B cell (primary cell): ENCODE results near the gene ELAVL4. TPM values are rescaled to one million over a fixed set of nuclear protein-coding genes. Genes with fewer than 3 reads are reported as not detected.

Experiments
- ATAC-seq: fragments of 200-7000 bp; cut with Tn5 transposase; one replicate; pipeline ENCODE4 v1.10.0; 2021; ENCODE audit warnings: low read depth, mild to moderate bottlenecking, moderate number of reproducible peaks, moderate library complexity
- CTCF ChIA-PET: fragments of 350-600 bp; sonication (Branson Sonifier 250); formaldehyde crosslinking; loops from one replicate; lab custom pipeline; 2021; ENCODE audit warnings: antibody characterized with exemption, inconsistent platforms; lab: Charles Lee
- POLR2A ChIA-PET: fragments of 350-600 bp; sonication (Branson Sonifier 250); formaldehyde crosslinking; loops from one replicate; lab custom pipeline; 2021; ENCODE audit warnings: antibody characterized with exemption; lab: Charles Lee
- DNase-seq: peaks from one replicate; pipeline ENCODE4 v3.0.0; 2013
- H2AFZ ChIP-seq: 2 replicates; pipeline ENCODE4 v1.6.1; 2012; ENCODE audit warnings: mild to moderate bottlenecking, low read depth, low read length; ENCODE audit not compliant: insufficient read depth, poor library complexity, severe bottlenecking
- H3K27ac ChIP-seq, 2 donors: 1 replicate in 1 of 2; 2 replicates in 1 of 2; pipeline ENCODE4 v1.5.1; 2012 to 2013; ENCODE audit warnings: low read length in 2 of 2, mild to moderate bottlenecking in 2 of 2, moderate library complexity in 1 of 2
- H3K27me3 ChIP-seq, 4 experiments: fragments of 200-600 bp in 1 of 4; sonication (generic) in 1 of 4; replicated peaks in 1 of 4; 1 replicate in 2 of 4; 2 replicates in 2 of 4; pipeline versions ENCODE4 v1.6.1 to v1.7.0; 2013 to 2016; ENCODE audit warnings: low read length in 3 of 4, mild to moderate bottlenecking in 2 of 4, mixed read lengths in 1 of 4, moderate library complexity in 1 of 4; ENCODE audit not compliant: insufficient read depth in 4 of 4, control insufficient read depth in 3 of 4; ENCODE audit errors: control extremely low read depth in 1 of 4
- H3K36me3 ChIP-seq, 2 experiments: replicated peaks in 1 of 2; 1 replicate in 1 of 2; 2 replicates in 1 of 2; pipeline versions ENCODE4 v1.6.1 to v1.7.1; 2013; ENCODE audit warnings: low read length in 1 of 2; ENCODE audit not compliant: insufficient read depth in 2 of 2, control insufficient read depth in 1 of 2; ENCODE audit errors: control extremely low read depth in 1 of 2, extremely low read depth in 1 of 2
- H3K4me1 ChIP-seq, 2 donors: fragments of 200-600 bp in 1 of 2; sonication (generic) in 1 of 2; 1 replicate in 1 of 2; 2 replicates in 1 of 2; pipeline versions ENCODE4 v1.5.1 to v1.6.1; 2013 to 2017; ENCODE audit warnings: low read length in 2 of 2; ENCODE audit not compliant: control insufficient read depth in 2 of 2, insufficient read depth in 2 of 2
- H3K4me2 ChIP-seq: replicated peaks from 2 replicates; pipeline ENCODE3; 2012; ENCODE audit warnings: mild to moderate bottlenecking, low read depth, low read length; ENCODE audit not compliant: poor library complexity, severe bottlenecking
- H3K4me3 ChIP-seq, 5 experiments: fragments of 200-600 bp in 1 of 5; sonication (generic) in 1 of 5; 1 replicate in 3 of 5; 2 replicates in 2 of 5; pipeline versions ENCODE4 v1.5.1 to v1.7.0; 2011 to 2016; ENCODE audit warnings: low read length in 4 of 5, mild to moderate bottlenecking in 4 of 5, low read depth in 2 of 5, control low read depth in 1 of 5, moderate library complexity in 1 of 5; ENCODE audit not compliant: insufficient read depth in 1 of 5; ENCODE audit errors: control extremely low read depth in 1 of 5, extremely low read depth in 1 of 5
- H3K79me2 ChIP-seq: fragments of 200-600 bp; sonication (generic); one replicate; pipeline ENCODE4 v1.6.0; 2016; ENCODE audit warnings: low read length; ENCODE audit not compliant: control insufficient read depth, insufficient read depth
- H3K9ac ChIP-seq: fragments of 200-600 bp; sonication (generic); 2 replicates; pipeline ENCODE4 v1.6.1; 2017; ENCODE audit warnings: mild to moderate bottlenecking, low read length, moderate library complexity
- H3K9me3 ChIP-seq, 3 donors: one replicate each; pipeline versions ENCODE4 v1.6.1 to v1.7.1; 2013; ENCODE audit warnings: low read length in 2 of 3; ENCODE audit not compliant: control insufficient read depth in 2 of 3, insufficient read depth in 1 of 3; ENCODE audit errors: control extremely low read depth in 1 of 3
- H4K20me1 ChIP-seq: 2 replicates; pipeline ENCODE4 v1.6.0; 2012; ENCODE audit warnings: mild to moderate bottlenecking, low read length; ENCODE audit not compliant: insufficient read depth, control insufficient read depth, poor library complexity, severe bottlenecking
- H3K27ac Mint-ChIP-seq: one replicate; pipeline ENCODE4 v1.8.0; 2021; ENCODE audit warnings: mixed read lengths
- H3K27me3 Mint-ChIP-seq: one replicate; pipeline ENCODE4 v1.8.0; 2021; ENCODE audit warnings: mixed read lengths
- H3K4me1 Mint-ChIP-seq: one replicate; pipeline ENCODE4 v1.8.0; 2021; ENCODE audit warnings: mixed read lengths
- H3K4me3 Mint-ChIP-seq: one replicate; pipeline ENCODE4 v1.8.0; 2021; ENCODE audit warnings: mixed read lengths
- H3K9me3 Mint-ChIP-seq: one replicate; pipeline ENCODE4 v1.8.0; 2022; ENCODE audit warnings: mixed read lengths; ENCODE audit not compliant: insufficient read depth
- EZH2 ChIP-seq: IDR thresholded peaks from 2 replicates; pipeline ENCODE4 v1.6.1; 2012; ENCODE audit warnings: borderline replicate concordance, low read depth, mild to moderate bottlenecking, moderate library complexity, low read length; ENCODE audit not compliant: insufficient read depth, poor library complexity, severe bottlenecking
- WGBS: methylation state at CpG from one replicate; pipeline ENCODE4 v1.1.5; 2013; ENCODE audit warnings: missing lambda C conversion rate; ENCODE audit not compliant: insufficient coverage; 5-methylcytosine and 5-hydroxymethylcytosine counted together
- intact Hi-C: fragments of 100-400 bp; cut with micrococcal nuclease; formaldehyde crosslinking; loops from one replicate; pipeline ENCODE4 v1.10.0; 2022
- polyA plus RNA-seq: library from polyadenylated mRNA; depleted of rRNA; stranded (reverse); fragments of >200 nt; gene quantifications from 2 replicates; pipeline ENCODE4 v1.2.3, GENCODE V29; 2012
- total RNA-seq, 2 donors: library from RNA; stranded (reverse); fragments of 120-200 nt in 1 of 2; gene quantifications; 1 replicate in 1 of 2; 2 replicates in 1 of 2; pipeline versions ENCODE4 v1.2.3 to v1.2.4, GENCODE V29; 2013 to 2022
- TF ChIP-seq, protein P1 (sequence below): fragments of 200-600 bp; IDR thresholded peaks from one replicate; pipeline ENCODE4 v1.8.0; 2022; ENCODE audit warnings: antibody characterized with exemption, mild to moderate bottlenecking

The ELAVL4 gene
- total and polyA plus RNA-seq, 2 donors (not counting 1 experiment from before 2014, with no cell fraction given) = not detected

DNA sequence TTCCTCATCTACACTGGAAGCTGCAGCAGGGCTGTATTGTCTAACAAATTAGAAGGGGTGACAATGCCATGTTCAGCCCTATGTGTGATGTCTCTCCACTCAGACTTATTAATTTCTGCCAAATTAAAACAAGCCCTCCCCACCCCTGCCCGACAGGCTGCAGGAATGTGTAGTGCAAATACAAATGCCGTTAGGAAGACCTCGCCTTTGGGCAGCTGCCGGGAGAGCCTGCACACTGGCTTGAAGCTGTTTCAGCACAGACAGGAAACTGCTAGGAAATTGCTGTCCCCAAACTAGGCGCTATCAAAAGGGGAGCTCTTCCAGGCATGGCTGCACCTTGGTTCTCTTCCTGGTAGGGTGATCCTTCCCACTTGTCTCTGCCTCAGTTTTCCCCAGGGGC, 135.2 kb downstream of the ELAVL4 start:
- H3K27ac Mint-ChIP-seq = no peak overlapping the region
- Histone ChIP-seq H3K9ac (no peak overlapping the region), H2AFZ (no peak overlapping the region), H3K36me3 (no peaks in the 10 kb centered on the region), H3K4me1 (no peaks in the 10 kb centered on the region), H3K27ac (no peak overlapping the region), H3K9me3 (no peaks in the 10 kb centered on the region), H3K79me2 (no peaks in the 10 kb centered on the region), H3K4me2 (no peak overlapping the region), H3K4me3 (no peak overlapping the region), H4K20me1 (no peaks in the 10 kb centered on the region), H3K27me3 (no peaks in the 10 kb centered on the region)
- ChIA-PET POLR2A (no interaction called here), CTCF (no interaction called here)
- TF ChIP-seq, protein P1, sequence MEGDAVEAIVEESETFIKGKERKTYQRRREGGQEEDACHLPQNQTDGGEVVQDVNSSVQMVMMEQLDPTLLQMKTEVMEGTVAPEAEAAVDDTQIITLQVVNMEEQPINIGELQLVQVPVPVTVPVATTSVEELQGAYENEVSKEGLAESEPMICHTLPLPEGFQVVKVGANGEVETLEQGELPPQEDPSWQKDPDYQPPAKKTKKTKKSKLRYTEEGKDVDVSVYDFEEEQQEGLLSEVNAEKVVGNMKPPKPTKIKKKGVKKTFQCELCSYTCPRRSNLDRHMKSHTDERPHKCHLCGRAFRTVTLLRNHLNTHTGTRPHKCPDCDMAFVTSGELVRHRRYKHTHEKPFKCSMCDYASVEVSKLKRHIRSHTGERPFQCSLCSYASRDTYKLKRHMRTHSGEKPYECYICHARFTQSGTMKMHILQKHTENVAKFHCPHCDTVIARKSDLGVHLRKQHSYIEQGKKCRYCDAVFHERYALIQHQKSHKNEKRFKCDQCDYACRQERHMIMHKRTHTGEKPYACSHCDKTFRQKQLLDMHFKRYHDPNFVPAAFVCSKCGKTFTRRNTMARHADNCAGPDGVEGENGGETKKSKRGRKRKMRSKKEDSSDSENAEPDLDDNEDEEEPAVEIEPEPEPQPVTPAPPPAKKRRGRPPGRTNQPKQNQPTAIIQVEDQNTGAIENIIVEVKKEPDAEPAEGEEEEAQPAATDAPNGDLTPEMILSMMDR = no peak
- no peak for TF ChIP-seq EZH2
- intact Hi-C loops = no loop called here
- WGBS = 32% methylated on average over 5 of the region's 5 CpGs
- ATAC-seq (no peak), DNase-seq (no peak)
- H3K4me1 Mint-ChIP-seq = no peaks in the 10 kb centered on the region
- peaks cover 23% of the 10 kb centered on the region for H3K27me3 Mint-ChIP-seq
- peaks cover 3% of the 10 kb centered on the region for H3K9me3 Mint-ChIP-seq
- no peak overlapping the region for H3K4me3 Mint-ChIP-seq

DNA sequence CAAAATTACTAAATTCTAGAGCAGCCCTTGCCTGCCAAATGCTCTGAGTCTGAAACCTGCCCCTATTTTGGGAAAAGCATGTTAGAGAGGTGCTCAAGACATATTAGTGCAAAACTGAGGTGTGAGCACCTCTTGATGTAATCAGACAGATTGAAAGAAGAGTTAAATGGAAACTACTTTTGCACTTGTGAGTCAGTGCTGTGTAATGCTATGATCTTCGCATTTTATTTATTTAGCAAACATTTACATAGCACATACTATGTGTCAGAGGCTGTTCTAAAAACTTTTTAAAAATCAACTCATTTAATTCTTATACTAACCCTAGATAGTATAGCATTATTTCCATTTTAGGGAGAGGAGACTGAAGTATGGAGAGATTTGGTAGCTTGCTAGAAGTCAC, 138.1 kb downstream of the ELAVL4 start:
- H3K4me1 Mint-ChIP-seq = peaks cover 20% of the 10 kb centered on the region
- Histone ChIP-seq H3K27ac (no peak overlapping the region), H3K4me1 (peaks cover 6 to 11% of the 10 kb centered on the region in 2 donors), H3K4me2 (no peak overlapping the region), H3K27me3 (no peaks in the 10 kb centered on the region), H3K36me3 (no peaks in the 10 kb centered on the region), H3K79me2 (no peaks in the 10 kb centered on the region), H3K9me3 (no peaks in the 10 kb centered on the region), H3K4me3 (no peak overlapping the region), H3K9ac (no peak overlapping the region), H4K20me1 (no peaks in the 10 kb centered on the region), H2AFZ (no peak overlapping the region)
- DNase-seq = no peak
- WGBS = no CpG with 5 or more reads among the region's 1 CpG
- ChIA-PET CTCF (no interaction called here), POLR2A (no interaction called here)
- H3K27me3 Mint-ChIP-seq = peaks cover 16% of the 10 kb centered on the region
- H3K27ac Mint-ChIP-seq = no peak overlapping the region
- intact Hi-C loops = no loop called here
- ATAC-seq = no peak
- TF ChIP-seq, protein P1 = no peak
- no peak for TF ChIP-seq EZH2
- H3K9me3 Mint-ChIP-seq = peaks cover 3% of the 10 kb centered on the region
- H3K4me3 Mint-ChIP-seq = no peak overlapping the region
